Measurements from ENCODE around the gene PHETA2. TPM values are rescaled to one million over a fixed set of nuclear protein-coding genes. Genes with fewer than 3 reads are reported as not detected.

Gene PHETA2, protein sequence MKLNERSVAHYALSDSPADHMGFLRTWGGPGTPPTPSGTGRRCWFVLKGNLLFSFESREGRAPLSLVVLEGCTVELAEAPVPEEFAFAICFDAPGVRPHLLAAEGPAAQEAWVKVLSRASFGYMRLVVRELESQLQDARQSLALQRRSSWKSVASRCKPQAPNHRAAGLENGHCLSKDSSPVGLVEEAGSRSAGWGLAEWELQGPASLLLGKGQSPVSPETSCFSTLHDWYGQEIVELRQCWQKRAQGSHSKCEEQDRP
- total RNA-seq (2014; rRNA removed; shearing (Covaris generic)) = 8.7 and 14.5 TPM in 2 replicates

DNA sequence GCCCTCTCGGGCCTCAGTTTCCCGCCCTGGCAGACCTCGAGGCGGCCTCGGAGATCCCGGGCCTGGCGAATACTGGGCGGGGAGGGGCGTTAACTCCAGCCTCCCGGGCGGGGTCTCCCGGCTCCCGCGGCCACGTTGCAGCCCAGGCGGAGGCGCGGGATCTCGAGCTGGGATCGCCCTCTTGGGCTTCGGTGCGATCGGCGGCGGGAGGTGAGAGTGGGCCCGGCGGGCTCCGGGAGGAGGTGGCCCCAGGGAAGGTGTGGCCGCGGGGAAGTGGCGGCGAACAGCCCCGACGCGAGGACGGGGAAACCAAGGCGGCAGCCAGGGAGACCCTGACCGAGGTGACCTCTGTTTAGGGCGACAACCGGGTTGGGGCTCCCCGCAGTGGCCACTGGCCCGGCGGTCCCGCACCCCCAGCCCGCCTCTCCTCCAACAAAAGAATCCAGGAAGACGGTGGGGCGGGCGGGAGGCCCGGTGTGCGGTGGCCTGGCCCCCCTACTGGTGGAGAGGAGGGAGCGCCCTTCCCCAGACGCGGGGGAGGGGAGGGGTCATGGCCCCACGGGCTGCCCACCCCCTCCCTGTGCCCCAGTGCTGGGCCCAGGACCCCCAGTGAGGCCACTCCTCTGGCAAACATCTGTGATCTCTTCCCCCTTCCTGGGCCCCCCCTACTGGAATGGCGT lies at the start of gene PHETA2:
Gene PHETA2 (plus strand): TSS at position 117 of the 680 bp plus-strand sequence. CDS start 3,046 bp downstream, outside the sequence.
- peak; percentile 64 for DNase-seq (ENCODE audit: low read depth)

DNA sequence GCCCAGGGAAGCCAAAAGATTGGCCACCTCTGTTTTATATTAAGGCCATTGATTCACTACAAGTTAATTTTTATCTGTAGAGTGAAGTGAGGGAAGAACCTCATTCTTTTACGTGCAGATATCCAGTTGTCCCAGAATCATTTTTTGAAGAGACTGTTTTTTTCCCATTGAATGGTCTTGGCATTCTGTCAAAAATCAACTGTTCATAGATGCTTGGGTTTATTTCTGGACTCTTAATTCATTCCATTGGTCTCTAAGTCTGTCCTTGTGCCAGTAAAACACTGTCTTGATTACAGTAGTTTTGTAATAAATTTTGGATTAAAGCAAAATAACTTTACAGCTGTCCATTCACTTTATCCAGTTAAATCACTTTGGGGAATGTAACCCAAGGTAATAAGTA lies 48.6 kb upstream of the PHETA2 start:
- DNase-seq (ENCODE audit: low read depth) = no peak

DNA sequence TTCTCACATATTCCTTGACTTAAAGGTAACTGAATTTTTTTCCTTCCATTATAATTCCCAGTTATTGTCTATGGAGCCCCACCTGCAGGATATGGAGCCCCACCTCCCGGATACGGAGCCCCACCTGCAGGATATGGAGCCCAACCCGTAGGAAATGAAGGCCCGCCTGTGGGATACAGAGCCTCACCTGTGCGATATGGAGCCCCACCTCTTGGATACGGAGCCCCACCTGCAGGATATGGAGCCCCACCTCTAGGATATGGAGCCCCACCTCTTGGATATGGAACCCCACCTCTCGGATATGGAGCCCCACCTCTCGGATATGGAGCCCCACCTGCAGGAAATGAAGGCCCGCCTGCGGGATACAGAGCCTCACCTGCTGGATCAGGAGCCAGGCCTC lies 47.3 kb upstream of the PHETA2 start:
- DNase-seq (ENCODE audit: low read depth) = no peak

DNA sequence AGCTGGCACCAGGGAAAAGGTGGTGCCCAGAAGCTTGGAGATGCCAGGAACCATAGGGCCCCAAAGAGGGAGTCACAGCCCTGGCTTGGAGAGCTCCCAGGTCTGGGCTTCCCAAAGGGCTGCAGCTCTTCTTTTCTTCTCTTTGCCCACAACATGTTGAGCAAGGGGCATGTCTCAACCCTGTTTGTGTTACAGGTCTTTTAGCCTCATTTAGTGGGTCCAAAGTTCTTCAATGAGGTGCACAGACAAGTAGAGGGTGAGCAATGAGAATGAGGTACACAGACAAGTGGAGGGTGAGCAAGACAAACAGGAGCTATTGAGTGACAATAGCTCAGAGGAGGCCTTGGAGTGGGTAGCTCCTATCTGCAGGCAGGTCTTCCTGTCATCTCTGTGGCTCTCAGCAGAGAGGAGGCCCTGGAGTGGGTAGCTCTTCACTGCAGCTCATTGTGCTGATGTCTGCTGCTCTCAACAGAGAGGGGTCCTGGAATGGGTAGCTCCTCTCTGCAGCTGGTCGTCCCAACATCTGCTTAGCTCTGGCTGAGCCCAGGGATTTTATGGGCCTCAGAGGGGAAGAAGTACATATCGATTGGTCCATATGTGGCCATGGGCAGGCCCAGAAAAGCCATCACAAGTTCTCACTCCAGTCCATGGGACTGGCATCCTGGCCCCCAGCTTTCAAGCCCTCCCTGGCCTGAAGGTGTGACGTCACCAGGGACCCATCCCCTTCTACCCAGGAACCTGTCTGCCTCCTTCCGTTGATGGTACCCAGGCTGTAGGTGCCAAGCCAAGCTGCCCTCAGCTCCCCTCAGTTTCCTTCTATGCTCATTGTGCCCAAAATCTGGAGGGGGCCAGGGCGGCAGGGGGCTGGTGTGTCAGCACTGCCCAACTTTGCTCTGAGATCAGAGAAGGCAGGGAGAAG lies 40.5 kb upstream of the PHETA2 start:
- no peak for DNase-seq (ENCODE audit: low read depth)

DNA sequence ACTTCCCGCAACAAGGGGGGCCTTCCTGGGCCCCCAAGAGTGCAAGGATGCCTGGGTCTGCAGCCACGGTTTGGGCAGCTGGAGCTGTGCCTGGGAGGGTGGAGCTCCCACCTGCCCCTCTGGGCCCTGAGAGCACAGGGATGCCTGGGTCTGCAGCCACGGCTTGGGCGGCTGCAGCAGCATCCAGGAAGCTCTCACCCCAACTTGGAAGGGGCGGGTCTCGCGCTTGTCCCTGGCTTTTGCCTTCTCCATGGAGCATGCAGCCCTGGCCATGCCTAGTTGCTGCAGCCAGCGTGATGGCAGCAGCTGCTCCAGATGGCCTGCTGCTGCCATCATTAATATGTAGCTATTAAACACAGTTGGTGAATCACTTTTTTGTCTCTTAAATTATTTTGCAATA lies 38.8 kb upstream of the PHETA2 start:
- DNase-seq (ENCODE audit: low read depth) = no peak

DNA sequence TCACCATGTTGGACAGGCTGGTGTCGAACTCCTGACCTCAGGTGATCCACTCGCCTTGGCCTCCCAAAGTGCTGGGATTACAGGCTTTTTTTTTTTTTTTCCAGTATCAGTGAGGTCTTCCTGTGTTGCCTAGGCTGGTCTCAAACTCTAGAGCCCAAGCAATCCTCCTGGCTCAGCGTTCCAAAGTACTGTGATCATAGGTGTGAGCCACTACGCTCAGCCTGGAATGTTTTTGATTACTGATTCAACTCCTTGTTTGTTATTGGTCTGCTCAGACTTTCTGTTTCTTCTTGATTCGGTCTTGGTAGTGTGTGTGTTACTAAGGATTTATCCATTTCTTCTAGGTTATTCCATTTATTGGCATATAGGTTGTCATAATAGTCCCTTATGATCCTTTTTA lies 34.8 kb upstream of the PHETA2 start:
- no peak for DNase-seq (ENCODE audit: low read depth)

DNA sequence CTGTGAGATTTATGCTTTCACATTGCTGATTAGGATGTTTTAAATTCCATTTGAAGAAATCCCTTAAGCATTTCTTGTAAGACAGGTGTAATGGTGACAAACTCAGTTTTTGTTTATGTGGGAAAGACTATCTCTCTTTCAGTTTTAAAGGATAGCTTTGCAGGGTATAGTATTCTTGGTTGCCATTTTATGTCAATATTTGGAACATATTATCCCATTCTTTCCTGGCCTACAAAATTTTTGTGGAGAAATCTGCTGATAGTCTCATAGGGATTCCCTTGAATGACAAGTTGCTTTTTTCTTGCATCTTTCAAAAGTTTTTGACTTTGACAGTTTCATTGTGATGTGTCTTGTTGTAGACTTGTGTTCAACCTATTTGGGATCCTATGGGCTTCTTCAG lies 32.3 kb upstream of the PHETA2 start:
- no peak for DNase-seq (ENCODE audit: low read depth)

DNA sequence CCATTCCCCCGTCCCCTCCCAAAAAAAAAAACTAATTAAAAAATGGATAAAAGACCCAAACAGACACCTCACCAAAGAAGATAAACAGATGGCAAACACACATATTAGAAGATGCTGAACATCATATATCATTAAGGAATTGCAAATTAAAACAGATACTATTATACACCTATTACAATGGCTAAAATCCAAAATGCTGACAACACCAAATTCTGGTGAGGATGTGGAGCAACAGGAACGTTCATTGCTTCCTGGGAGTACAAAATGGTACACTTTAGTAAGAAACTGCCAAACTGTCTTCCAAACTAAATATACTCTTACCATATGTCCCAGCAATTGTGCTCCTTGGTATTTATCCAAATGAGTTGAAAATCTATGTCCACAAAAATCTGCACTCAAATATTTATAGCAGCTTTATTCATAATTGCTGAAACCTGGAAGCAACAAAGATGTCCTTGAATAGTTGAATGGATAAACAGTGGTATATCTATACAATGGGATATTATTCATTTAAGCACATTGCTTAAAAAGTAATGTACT lies 23.3 kb upstream of the PHETA2 start:
- DNase-seq (ENCODE audit: low read depth) = no peak

DNA sequence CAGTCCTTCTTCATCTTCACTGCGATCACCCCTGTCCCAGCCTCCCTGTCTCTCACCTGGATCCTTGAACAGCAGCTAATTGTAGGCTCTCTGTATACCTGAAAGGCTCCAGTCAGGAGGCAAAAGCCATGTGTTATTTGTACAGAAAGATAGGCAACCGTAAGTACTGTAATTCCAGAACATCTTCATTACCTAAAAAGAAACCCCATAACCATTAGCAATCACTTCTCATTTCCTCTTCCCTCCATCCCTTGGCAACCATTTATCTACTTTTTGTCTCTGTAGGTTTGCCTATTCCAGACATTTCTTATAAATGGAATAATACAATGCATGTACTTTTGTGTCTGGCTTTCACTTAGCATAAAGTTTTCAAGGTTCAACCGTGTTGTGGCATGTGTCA lies 21.3 kb upstream of the PHETA2 start:
- DNase-seq (ENCODE audit: low read depth) = no peak

DNA sequence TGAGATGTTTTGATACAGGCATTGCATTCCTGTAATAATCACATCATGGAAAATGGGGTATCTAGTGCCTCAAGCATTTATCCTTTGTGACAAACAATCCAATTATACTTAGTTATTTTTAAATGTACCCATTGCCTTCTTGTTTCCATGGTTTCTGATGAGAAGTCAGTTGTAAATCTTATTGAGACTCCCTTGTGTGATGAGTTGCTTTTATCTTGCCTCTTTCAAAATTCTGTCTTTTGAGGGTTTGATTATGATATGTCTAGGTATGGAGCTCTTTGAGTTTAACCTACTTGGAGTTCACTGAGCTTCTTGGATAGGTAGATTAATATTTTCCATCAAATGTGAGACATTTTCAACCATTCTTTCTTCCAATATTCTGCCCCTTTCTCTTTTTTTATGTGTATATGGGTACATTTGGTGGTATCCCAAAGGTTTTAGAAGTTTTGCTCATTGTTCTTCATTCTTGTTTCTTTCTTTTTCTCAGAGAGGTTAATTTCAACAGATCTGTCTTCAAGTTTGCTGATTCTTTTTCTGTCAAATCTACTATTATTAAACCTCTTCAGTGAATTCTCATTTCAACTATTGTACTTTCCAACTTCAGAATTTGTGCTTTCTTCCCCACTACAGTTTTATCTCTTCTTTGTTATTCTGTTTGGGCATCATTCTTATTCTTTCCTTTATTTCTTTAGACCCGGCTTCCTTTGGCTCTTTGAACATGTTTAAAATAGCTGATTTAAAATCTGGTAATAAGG lies 17.1 kb upstream of the PHETA2 start:
- no peak for DNase-seq (ENCODE audit: low read depth)

DNA sequence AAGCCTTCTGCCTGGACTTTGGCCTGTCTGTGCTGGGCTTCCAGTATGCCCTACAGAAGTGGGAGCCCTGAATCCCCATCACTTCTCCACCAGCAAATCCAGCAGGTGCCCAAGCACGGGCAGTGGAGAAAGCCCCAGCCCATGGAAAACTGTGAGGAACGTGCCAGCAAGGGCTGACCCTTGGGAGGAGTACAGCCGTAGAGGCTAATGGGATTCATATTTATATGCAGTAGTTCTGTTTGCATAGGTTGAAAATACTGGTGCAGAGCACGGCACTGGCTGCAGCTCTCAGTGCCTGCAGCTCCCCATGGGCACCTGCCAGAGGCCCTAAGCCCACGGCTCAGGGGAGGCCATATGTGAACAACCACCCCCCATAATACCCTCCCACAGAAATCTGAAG lies 13.6 kb upstream of the PHETA2 start:
- DNase-seq (ENCODE audit: low read depth) = no peak

DNA sequence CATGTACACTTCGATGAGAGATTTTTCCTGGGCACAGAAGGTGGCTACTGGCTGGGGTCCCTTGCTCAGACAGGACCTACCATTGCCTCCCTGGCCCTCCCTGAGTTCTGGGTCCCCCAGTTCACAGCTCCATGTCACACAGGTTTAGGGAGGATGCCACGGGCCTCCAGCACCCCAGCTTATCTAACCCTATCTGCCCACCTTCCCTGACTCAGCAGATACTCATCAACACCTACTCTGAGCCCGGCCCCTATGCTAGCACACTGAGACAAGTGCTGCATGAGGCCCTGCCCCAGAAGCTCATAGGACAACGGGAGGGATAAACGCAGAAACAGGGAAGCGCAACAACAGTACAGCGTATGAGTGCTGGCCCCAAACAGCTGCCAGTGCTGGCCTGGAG lies 13.0 kb upstream of the PHETA2 start:
- no peak for DNase-seq (ENCODE audit: low read depth)

DNA sequence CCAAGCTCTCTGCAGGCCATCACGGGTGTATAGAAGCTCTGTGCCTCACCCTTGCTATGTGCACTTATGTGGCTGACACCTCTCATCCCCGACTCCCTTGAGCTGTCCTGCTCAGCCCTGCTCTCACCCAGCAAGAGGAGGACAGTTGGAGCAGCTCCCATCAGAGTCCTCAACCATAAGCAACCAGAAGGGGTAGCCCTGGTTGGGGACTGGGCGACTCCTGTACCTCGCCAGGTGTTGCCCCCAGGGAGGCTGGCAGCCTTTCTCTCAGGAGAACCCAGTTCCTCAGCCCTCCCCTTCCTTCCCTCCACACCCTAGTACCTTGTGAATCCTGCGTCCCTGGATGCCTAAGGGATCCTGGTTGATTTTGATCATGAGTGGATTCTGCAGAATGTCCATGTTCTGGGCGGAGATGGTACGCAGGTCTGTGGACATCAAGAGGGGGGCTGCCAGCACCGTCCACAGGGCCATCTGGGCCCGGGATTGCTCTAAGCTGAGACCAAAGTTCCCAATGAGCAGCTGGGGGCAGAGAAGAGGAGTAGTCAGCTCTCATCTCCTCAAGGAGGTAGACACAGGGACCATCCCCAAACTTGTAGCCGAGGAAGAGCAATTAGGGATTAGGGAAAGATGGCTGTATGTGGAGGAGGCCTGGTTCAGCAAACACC lies 11.4 kb upstream of the PHETA2 start:
- no peak for DNase-seq (ENCODE audit: low read depth)

DNA sequence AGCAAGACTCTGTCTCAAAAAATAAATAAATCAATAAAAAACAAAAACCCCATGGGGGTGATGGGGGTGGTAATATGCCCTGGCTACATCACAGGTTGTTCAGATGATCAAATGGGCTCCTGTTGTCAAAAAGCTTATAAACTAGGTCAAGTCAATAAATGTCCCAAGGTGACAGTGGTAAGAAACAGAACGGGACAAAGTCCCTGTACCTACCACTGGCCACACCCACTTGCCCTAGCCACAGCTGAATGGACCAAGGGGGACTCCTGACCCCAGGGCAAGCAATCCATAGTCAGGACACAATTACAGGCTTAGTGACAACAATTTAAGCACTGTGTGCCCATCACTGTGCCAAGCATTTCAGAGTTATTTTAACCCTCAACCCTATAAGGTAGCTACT lies 9.4 kb upstream of the PHETA2 start:
- no peak for DNase-seq (ENCODE audit: low read depth)

DNA sequence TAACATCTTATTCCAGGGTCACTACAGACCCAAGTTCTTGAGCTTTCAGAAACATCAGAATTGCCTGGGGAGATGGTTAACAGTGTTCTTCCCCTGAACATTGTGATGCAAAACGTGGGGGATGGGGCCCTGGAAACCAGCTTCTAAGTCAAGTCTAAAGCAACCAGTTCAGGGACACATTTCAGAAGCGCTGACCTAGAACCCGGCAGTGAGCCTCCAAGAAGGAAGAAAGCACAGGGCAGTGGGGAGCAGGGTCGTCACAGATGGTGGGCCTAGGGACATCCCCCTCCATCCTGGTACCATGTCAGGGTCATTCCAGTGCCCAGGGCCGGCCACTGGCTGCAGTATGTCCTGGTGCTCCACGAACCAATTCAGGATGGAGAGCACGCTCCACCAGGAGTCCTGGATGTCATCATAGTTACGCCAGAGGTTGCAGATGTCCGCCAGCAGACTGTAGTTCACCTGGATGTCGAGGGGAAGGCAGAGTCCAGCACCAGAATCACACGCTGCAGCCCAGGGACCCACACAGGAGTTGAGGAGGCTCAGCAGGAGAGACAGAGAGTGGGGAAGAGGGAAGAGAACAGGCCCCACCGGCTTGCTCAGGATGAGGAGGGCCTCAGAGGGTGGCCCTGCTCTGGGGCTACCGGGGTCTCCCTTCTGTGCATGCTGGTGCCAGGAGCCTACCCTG lies 8.5 kb upstream of the PHETA2 start:
- no peak for DNase-seq (ENCODE audit: low read depth)

DNA sequence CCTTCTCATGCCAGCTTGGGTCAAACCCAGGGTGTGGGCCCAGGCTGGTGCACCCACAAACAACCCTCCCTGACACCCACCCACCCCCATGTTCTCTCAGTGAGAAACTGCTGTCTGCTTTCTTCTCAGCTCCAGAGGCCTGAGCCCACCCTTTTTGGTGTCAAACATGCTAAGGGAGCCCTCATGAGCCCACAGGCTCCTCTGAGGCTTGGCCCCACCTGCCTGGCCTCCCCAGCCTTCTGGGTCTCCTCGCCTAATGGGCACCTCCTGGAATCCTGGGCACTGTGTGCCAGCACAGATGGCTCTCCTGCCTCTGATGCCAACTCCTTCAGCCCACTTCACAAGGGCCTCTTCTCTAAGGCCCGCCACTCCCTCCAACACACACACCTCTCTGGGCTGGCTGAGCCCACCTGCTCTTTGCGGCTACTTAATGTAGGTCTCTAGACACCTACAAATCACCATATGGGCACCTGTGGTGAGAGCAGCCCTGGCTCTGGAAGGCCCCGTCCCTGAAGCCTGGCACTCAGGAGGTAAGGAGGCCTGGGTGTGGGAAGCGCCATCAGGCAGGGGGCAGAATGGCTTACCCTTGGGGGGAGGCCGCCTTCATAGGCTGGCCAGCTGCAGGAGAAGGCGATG lies 7.8 kb upstream of the PHETA2 start:
- no peak for DNase-seq (ENCODE audit: low read depth)

DNA sequence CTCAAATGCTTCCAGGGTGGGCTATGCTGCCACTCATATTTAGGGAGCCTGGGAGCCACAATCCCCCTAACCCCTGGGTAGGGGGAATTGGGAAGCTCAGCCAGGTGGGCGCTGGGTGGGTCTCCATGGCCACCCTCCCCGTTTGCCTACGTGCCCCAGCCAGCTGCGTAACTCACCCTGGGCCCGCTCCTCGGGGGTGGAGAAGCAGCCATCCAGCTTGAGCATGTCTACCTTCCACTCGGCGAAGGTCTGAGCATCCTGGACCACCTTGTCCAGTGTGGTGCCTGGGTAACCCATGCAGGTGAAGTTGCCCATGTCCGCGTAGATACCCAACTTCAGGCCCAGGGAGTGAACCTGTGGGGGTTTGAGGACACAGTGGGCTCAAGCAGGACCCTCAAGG lies 7.1 kb upstream of the PHETA2 start:
- no peak for DNase-seq (ENCODE audit: low read depth)

DNA sequence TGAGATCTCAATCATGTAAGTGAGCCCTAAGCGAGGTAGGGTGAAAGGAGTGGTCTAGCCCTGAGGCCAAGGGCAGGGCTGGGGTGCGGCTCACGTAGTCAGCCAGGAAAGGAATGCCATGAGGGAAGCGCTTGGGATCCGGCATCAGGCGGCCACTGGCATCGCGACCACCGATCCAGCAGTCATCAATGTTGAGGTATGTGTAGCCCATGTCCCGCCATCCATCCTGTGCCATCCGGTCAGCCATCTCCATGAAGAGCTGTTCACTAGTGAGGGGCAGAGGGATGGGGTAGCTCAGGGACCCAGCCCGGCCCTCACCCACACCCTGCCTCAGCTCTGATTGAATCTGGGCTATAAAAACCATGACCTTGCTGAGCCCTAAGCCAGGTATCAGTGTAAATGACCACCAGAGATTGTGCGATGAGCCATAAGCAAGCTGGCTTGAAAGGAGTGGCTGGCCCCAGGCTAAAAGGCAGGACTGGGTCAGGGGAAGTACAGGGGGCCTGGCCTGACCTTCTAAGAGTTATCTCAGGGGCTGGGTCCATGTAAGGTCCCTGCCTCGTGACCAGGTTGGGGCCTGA lies 6.3 kb upstream of the PHETA2 start:
- no peak for DNase-seq (ENCODE audit: low read depth)

DNA sequence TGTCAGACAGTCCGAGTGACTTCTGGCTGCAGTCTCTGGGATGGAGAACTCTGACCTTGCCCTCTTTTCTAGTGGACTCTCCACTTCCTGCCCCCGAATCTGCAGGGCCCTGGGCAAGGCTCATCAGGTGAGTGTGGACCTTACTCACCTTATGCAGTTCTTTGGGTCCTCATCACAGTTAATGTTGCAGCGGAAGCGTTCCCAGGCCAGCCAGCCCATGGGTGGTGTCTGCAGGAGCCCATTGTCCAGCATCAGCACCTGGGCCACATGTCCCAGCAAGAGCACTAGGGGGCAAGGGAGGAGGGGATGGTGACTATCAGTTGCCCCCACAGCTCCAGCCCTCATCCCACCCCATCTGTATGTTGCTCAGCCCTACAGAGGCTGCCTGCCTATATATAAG lies 5.8 kb upstream of the PHETA2 start:
- DNase-seq (ENCODE audit: low read depth) = no peak

All from Daoy (cell line).